Liver (tissue), 3 donors: Measurements from ENCODE around the gene HMOX2.

ENCODE experiments used
- CTCF ChIP-seq: fragments of 150-350 bp; IDR thresholded peaks from 2 replicates; pipeline ENCODE4 v1.5.1; 2017; ENCODE audit warnings: improper control_type of control experiment, low read depth, low read length; ENCODE audit not compliant: missing input control
- RAD21 ChIP-seq, 2 donors: IDR thresholded peaks; 2 replicates each; pipeline ENCODE4 v1.6.1; 2016; ENCODE audit warnings: antibody characterized with exemption in 2 of 2, mild to moderate bottlenecking in 2 of 2
- TAF1 ChIP-seq: conservative IDR thresholded peaks from 2 replicates; pipeline ENCODE4 v1.6.1; 2016; ENCODE audit warnings: antibody characterized with exemption, mild to moderate bottlenecking
- ZBTB33 ChIP-seq: IDR thresholded peaks from 2 replicates; pipeline ENCODE4 v1.6.1; 2016; ENCODE audit warnings: antibody characterized with exemption
- donor health status: healthy.
- donor health status: healthy.

- no peak for TF ChIP-seq ZBTB33
- no peak for TF ChIP-seq RAD21 (IDR thresholded peaks at IDR 0.05)
- TF ChIP-seq CTCF: no peak
- TF ChIP-seq TAF1: no peak
Measured at GRCh38 chr16:4520913-4521312, 44.7 kb downstream of the HMOX2 start.
